Measurements from ENCODE around the gene AMH.

AMH gene

GRCh38 chr19:2209408-2209807 is 39.7 kb upstream of the AMH start:
- Histone ChIP-seq H3K27me3 (no peaks in the 10 kb centered on the region), H3K4me1 (peaks cover 84% of the 10 kb centered on the region), H4K20me1 (peaks cover 100% of the 10 kb centered on the region), H3K9ac (0 out of 2 replicates have a peak overlapping the region, but pooled peaks have one; percentile 10), H3K36me3 (peaks cover 88% of the 10 kb centered on the region), H3K27ac (peak overlapping the region; percentile 49; the same call in 1 of the 2 replicates), H3K4me3 (no peak overlapping the region), H3K9me3 (no peaks in the 10 kb centered on the region), H3K4me2 (peak overlapping the region; percentile 73)
- TF ChIP-seq Cebpa-rat (IDR thresholded peaks at IDR 0.05) = no peak

GRCh38 chr19:2210206-2210605 is 38.9 kb upstream of the AMH start:
- no peak overlapping the region for H3K9ac ChIP-seq
- peaks cover 91% of the 10 kb centered on the region for H3K4me1 ChIP-seq
- peaks cover 88% of the 10 kb centered on the region for H3K36me3 ChIP-seq
- no peaks in the 10 kb centered on the region for H3K9me3 ChIP-seq
- H3K4me3 ChIP-seq = no peak overlapping the region
- H3K4me2 ChIP-seq = no peak overlapping the region
- no peaks in the 10 kb centered on the region for H3K27me3 ChIP-seq
- H4K20me1 ChIP-seq = peaks cover 100% of the 10 kb centered on the region
- no peak for TF ChIP-seq Cebpa-rat (IDR thresholded peaks at IDR 0.05)
- H3K27ac ChIP-seq = 0 out of 2 replicates have a peak overlapping the region, but pooled peaks have one; percentile 49

GRCh38 chr19:2210987-2211740 is 38.0 kb upstream of the AMH start:
- no peak overlapping the region for H3K4me3 ChIP-seq
- peaks cover 94% of the 10 kb centered on the region for H3K4me1 ChIP-seq
- H4K20me1 ChIP-seq = peaks cover 100% of the 10 kb centered on the region
- H3K4me2 ChIP-seq = no peak overlapping the region; the same call in 1 of the 2 replicates
- no peaks in the 10 kb centered on the region for H3K27me3 ChIP-seq
- TF ChIP-seq Cebpa-rat (IDR thresholded peaks at IDR 0.05) = no peak
- no peak overlapping the region for H3K27ac ChIP-seq
- no peak overlapping the region for H3K9ac ChIP-seq
- H3K36me3 ChIP-seq = peaks cover 88% of the 10 kb centered on the region
- H3K9me3 ChIP-seq = no peaks in the 10 kb centered on the region

- H3K36me3 ChIP-seq = peaks cover 90% of the 10 kb centered on the region
Observed at GRCh38 chr19:2212861-2213711, 36.0 kb upstream of the AMH start.

GRCh38 chr19:2213799-2214198 is 35.3 kb upstream of the AMH start:
- peaks cover 97% of the 10 kb centered on the region for H4K20me1 ChIP-seq
- no peak overlapping the region; the same call in 1 of the 2 replicates for H3K4me3 ChIP-seq
- H3K4me2 ChIP-seq = peak overlapping the region; percentile 60
- peaks cover 94% of the 10 kb centered on the region for H3K4me1 ChIP-seq
- TF ChIP-seq Cebpa-rat (IDR thresholded peaks at IDR 0.05) = no peak
- H3K36me3 ChIP-seq = peaks cover 97% of the 10 kb centered on the region
- H3K9me3 ChIP-seq = no peaks in the 10 kb centered on the region
- no peak overlapping the region for H3K9ac ChIP-seq
- peak overlapping the region; percentile 31; the same call in 1 of the 2 replicates for H3K27ac ChIP-seq
- no peaks in the 10 kb centered on the region for H3K27me3 ChIP-seq

More at GRCh38 chr19:2212861-2213711, 36.0 kb upstream of the AMH start:
- Histone ChIP-seq H4K20me1 (peaks cover 100% of the 10 kb centered on the region), H3K4me1 (peaks cover 94% of the 10 kb centered on the region), H3K9me3 (no peaks in the 10 kb centered on the region), H3K27ac (0 out of 2 replicates have a peak overlapping the region, but pooled peaks have one; percentile 31), H3K27me3 (no peaks in the 10 kb centered on the region), H3K9ac (no peak overlapping the region), H3K4me2 (peak overlapping the region; percentile 60), H3K4me3 (no peak overlapping the region)
- TF ChIP-seq Cebpa-rat (IDR thresholded peaks at IDR 0.05) = no peak

- Histone ChIP-seq H3K9me3 (no peaks in the 10 kb centered on the region), H3K27ac (peak overlapping the region; percentile 31; the same call in 1 of the 2 replicates), H3K4me3 (no peak overlapping the region; the same call in 1 of the 2 replicates), H3K27me3 (no peaks in the 10 kb centered on the region), H3K4me1 (peaks cover 94% of the 10 kb centered on the region), H3K9ac (no peak overlapping the region), H4K20me1 (peaks cover 97% of the 10 kb centered on the region), H3K4me2 (peak overlapping the region; percentile 60), H3K36me3 (peaks cover 100% of the 10 kb centered on the region)
- no peak for TF ChIP-seq Cebpa-rat (IDR thresholded peaks at IDR 0.05)
Observed at GRCh38 chr19:2214251-2214650, 34.9 kb upstream of the AMH start.

GRCh38 chr19:2215281-2215751 is 33.8 kb upstream of the AMH start:
- Histone ChIP-seq H3K4me2 (peak overlapping the region; percentile 60), H3K4me3 (no peak overlapping the region), H3K36me3 (peaks cover 100% of the 10 kb centered on the region), H3K4me1 (peaks cover 94% of the 10 kb centered on the region), H3K9ac (peak overlapping the region; percentile 42; the same call in 1 of the 2 replicates), H4K20me1 (peaks cover 97% of the 10 kb centered on the region), H3K27me3 (no peaks in the 10 kb centered on the region), H3K27ac (peak overlapping the region; percentile 48; the same call in 1 of the 2 replicates), H3K9me3 (no peaks in the 10 kb centered on the region)
- TF ChIP-seq Cebpa-rat (IDR thresholded peaks at IDR 0.05) = no peak

- Histone ChIP-seq H3K4me2 (peak overlapping the region; percentile 60), H3K27ac (peak overlapping the region; percentile 48; the same call in 1 of the 2 replicates), H3K27me3 (no peaks in the 10 kb centered on the region), H3K36me3 (peaks cover 89% of the 10 kb centered on the region), H3K4me3 (no peak overlapping the region), H4K20me1 (peaks cover 97% of the 10 kb centered on the region), H3K9me3 (no peaks in the 10 kb centered on the region), H3K9ac (peak overlapping the region; percentile 42; the same call in 1 of the 2 replicates), H3K4me1 (peaks cover 100% of the 10 kb centered on the region)
- no peak for TF ChIP-seq Cebpa-rat (IDR thresholded peaks at IDR 0.05)
Observed at GRCh38 chr19:2216361-2217225, 32.5 kb upstream of the AMH start.

- H3K4me3 ChIP-seq = no peak overlapping the region
- peak overlapping the region; percentile 20; the same call in 1 of the 2 replicates for H3K4me2 ChIP-seq
- no peak overlapping the region for H3K27ac ChIP-seq
- H4K20me1 ChIP-seq = peaks cover 97% of the 10 kb centered on the region
- no peak overlapping the region for H3K9ac ChIP-seq
- peaks cover 100% of the 10 kb centered on the region for H3K4me1 ChIP-seq
- H3K27me3 ChIP-seq = no peaks in the 10 kb centered on the region
- peaks cover 85% of the 10 kb centered on the region for H3K36me3 ChIP-seq
- H3K9me3 ChIP-seq = no peaks in the 10 kb centered on the region
- TF ChIP-seq Cebpa-rat (IDR thresholded peaks at IDR 0.05) = no peak
Observed at GRCh38 chr19:2217591-2217990, 31.5 kb upstream of the AMH start.

Measured in BLaER1 (cell line).